ENCODE results near the gene OR13H1. TPM values are rescaled to one million over a fixed set of nuclear protein-coding genes. Genes with fewer than 3 reads are reported as not detected.

Gene OR13H1
- total RNA-seq, 1 experiment from 2014 or later: not detected

DNA sequence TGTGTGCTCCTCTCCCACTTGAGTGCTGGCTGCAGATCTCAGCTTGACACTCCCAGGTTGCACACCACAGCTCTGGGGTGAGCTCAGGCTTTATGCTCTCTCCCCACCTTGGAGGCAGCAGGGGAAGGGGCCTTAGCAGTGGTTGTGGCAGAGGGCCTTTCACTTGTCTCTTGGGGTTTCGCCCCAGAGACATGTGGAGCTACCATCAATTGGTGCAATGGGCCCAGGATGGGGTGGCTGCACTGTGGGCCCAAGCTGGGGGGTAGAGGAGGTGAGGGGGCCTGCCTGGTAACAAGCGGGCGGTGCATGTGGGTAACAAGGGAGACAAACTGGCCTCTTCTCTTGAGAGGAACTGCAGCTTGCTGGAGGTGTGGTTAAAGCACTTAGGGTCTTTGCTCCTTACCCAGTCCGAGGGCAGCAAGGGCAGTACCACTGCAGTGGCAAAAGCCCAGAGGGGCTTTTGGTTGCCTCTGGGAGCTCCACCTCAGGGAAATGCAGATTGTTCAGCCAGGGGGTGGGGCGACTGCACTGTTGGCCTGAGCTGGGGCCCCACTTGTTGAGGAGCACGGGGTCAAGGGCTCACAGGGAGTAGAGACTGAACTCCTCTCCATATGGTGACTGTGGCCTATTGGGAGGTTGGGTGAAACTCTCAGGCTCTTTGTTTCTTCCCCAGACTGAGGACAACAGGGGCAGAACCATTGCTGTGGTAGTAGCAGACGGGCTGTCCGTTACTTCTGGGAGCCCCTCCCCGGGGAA, 30.5 kb upstream of the OR13H1 start:
- Histone ChIP-seq H2BK120ac (ENCODE audit: low read depth, low read length, poor library complexity, severe bottlenecking) (no peak overlapping the region), H3K18ac (ENCODE audit: insufficient read length, low read depth, low read length) (no peak overlapping the region), H3K79me2 (ENCODE audit: insufficient read depth, low read length) (no peaks in the 10 kb centered on the region), H3K14ac (ENCODE audit: insufficient read depth, low read length) (no peak overlapping the region), H4K91ac (ENCODE audit: insufficient read length, low read depth, low read length) (no peak overlapping the region), H3K4ac (ENCODE audit: low read depth, low read length) (no peak overlapping the region), H3K4me2 (ENCODE audit: insufficient read depth, insufficient read length, low read length) (no peak overlapping the region), H3K23me2 (ENCODE audit: insufficient read length, low read depth, low read length, poor library complexity, severe bottlenecking) (no peaks in the 10 kb centered on the region), H4K20me1 (ENCODE audit: control insufficient read depth, insufficient read depth, insufficient read length) (no peaks in the 10 kb centered on the region), H3K23ac (ENCODE audit: insufficient read length, low read depth, low read length) (no peak overlapping the region), H3K9ac (ENCODE audit: extremely low read depth, insufficient read length, low read length) (no peak overlapping the region), H2AK5ac (ENCODE audit: insufficient read length, low read length) (no peak overlapping the region), H3T11ph (ENCODE audit: low read length) (no peak overlapping the region), H3K56ac (ENCODE audit: insufficient read length, low read depth, low read length) (no peak overlapping the region), H4K8ac (replicated peaks; ENCODE audit: insufficient read length, low read depth, low read length) (no peak overlapping the region), H3K4me1 (ENCODE audit: insufficient read depth, low read length) (no peaks in the 10 kb centered on the region), H3K27ac (ENCODE audit: insufficient read length, low read depth, low read length) (no peak overlapping the region), H2BK5ac (ENCODE audit: insufficient read length, low read length) (no peak overlapping the region), H2BK20ac (ENCODE audit: low read depth, low read length, poor library complexity, severe bottlenecking) (no peak overlapping the region), H3K9me3 (ENCODE audit: control insufficient read depth, low read depth, low read length) (peaks cover 13% of the 10 kb centered on the region), H3K27me3 (ENCODE audit: insufficient read depth, low read length) (no peaks in the 10 kb centered on the region), H4K5ac (ENCODE audit: insufficient read length, low read depth, low read length) (no peak overlapping the region), H2BK15ac (ENCODE audit: low read depth, low read length) (no peak overlapping the region), H2AFZ (ENCODE audit: low read length) (no peak overlapping the region), H2BK12ac (ENCODE audit: insufficient read length, low read depth, low read length) (no peak overlapping the region), H3K79me1 (ENCODE audit: insufficient read depth, low read depth, low read length, poor library complexity, severe bottlenecking) (no peaks in the 10 kb centered on the region)
- no peak overlapping the region for H3K4me3 Mint-ChIP-seq
- H3K4me1 Mint-ChIP-seq: no peaks in the 10 kb centered on the region
- no CpG with 5 or more reads among the region's 9 CpGs for WGBS (ENCODE audit: extremely low coverage, insufficient read length, low lambda C conversion rate)
- peaks cover 3% of the 10 kb centered on the region; the same call in 1 of the 2 replicates for H3K27me3 Mint-ChIP-seq (ENCODE audit: low read depth)
- H3K9me3 Mint-ChIP-seq: peaks cover 62 to 70% of the 10 kb centered on the region in 2 experiments
- no peak for DNase-seq
- peaks cover 53 to 78% (median 78%) of the 10 kb centered on the region in 3 experiments for H3K36me3 Mint-ChIP-seq (ENCODE audit: insufficient read depth in 1 of 3, low read depth in 3 of 3)
- H3K27ac Mint-ChIP-seq: peak overlapping the region in 1 of 3 experiments; percentile 67; a peak in 1 of 7 replicates
- TF ChIP-seq, protein P1, sequence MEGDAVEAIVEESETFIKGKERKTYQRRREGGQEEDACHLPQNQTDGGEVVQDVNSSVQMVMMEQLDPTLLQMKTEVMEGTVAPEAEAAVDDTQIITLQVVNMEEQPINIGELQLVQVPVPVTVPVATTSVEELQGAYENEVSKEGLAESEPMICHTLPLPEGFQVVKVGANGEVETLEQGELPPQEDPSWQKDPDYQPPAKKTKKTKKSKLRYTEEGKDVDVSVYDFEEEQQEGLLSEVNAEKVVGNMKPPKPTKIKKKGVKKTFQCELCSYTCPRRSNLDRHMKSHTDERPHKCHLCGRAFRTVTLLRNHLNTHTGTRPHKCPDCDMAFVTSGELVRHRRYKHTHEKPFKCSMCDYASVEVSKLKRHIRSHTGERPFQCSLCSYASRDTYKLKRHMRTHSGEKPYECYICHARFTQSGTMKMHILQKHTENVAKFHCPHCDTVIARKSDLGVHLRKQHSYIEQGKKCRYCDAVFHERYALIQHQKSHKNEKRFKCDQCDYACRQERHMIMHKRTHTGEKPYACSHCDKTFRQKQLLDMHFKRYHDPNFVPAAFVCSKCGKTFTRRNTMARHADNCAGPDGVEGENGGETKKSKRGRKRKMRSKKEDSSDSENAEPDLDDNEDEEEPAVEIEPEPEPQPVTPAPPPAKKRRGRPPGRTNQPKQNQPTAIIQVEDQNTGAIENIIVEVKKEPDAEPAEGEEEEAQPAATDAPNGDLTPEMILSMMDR (conservative IDR thresholded peaks at IDR 0.05): no peak
